GM19324 (cell line): ENCODE data around the gene AP2B1.
"Not testable (repeated sequence)": the region's sequence is repeated elsewhere in the genome, so short reads cannot be mapped to it uniquely, and the experiment has no call there.

Experiments used
- ATAC-seq: cut with Tn5 transposase; IDR thresholded peaks from one replicate; pipeline ENCODE4 v1.9.1; 2021; ENCODE audit warnings: mild to moderate bottlenecking, moderate library complexity; ENCODE audit not compliant: unreplicated experiment, low FRiP score

AP2B1 gene

DNA sequence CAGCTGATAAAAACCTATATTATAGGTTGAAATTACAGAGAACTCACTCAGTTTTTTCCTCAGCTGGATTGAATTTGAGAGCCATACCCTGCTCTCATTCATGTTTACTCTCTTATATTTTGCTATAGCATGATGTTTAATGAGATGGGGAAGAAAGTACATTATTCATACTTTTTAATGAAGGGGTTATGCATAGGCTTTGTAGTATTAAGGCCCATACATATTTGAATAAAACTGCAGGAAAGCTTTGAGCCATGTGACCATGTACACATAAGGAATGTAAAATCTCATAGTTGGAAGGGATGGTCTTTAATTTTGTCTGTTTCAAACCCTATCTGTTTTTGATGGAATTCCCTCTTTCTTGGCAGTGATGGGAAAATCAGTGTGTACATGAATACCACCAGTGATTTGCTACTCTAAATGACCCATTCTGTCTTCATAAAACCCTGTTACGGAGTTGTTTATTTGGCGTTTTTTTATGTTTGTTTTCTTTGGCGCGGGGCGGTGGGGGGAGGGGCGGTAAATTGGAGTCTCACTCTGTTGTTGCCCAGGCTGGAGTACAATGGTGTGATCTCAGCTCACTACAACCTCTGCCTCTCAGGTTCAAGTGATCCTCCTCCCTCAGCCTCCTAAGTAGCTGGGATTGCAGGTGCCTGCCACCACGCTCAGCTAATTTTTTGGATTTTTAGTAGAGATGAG, 105.5 kb downstream of the AP2B1 start:
- no peak for ATAC-seq

DNA sequence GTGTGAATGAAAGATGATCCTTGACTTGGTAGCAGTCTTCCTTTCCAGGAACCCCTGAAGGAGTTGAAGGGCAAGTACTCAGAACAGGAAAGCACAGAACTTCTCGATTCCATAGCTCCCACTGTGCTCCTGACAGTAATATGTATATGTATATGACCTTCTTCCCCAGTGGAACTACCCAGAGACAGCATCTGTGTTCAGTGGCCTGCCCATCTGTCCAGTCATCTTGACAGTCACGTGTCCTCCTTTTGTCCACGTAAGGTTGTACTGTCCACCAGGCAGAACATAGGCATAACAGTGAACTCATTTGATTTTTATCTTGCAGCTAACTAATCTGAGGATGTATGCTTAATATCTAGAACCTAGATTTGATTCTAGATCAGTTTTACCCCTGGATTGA, 106.5 kb downstream of the AP2B1 start:
- no peak for ATAC-seq

DNA sequence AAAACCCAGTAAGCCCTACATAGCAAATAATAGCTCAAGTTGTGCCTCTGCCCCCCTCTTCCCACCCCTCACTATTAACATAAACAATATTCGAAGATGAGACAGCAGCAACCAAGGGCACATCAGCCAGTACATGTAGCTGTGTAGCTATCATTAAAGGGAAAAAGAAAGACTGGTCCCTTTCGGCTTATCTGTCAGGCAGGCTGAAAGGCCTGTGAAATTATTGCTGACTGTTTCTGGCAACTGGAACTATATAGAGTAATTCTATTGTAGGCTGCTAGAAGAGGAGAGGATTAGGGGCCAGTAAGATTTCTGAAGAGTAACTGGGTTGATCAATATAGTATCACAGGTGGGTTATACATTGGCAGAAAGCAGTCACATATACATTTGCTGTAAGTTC, 107.8 kb downstream of the AP2B1 start:
- ATAC-seq: no peak

DNA sequence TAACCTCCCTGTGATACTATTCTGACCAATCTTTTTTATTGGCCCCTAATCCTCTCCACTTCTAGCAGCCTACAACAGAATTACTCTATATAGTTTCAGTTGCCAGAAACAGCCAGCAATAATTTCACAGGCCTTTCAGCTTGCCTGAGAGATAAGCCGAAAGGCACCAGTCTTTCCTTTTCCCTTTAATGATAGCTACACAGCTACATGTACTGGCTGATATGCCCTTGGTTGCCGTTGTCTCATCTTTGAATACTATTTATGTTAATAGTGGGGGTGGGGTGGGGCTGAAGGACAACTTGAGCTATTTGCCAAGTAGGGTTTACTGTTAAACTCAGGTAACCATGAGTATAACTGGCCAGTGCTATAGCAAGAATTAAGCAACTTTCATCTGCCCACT, 108.5 kb downstream of the AP2B1 start:
- no peak for ATAC-seq

DNA sequence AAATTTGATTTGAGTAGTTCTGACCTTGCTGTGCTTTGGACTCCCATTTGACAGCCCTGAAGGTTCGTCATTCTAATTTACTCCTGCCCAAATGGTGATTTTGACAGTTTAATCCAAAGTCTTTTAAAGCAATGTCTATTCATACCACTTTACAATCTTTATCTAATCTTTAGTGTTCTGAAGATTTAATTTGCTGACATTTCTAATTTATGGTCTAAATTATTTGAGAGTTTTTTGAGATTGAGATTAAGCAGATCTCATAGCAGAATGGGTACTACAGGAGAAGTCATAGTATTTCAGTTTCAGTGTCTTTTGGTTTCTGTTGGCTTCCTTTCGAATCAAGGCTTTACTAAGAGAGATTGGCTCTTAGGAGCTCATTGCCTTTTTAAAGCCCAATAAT, 111.7 kb downstream of the AP2B1 start:
- ATAC-seq: no peak

DNA sequence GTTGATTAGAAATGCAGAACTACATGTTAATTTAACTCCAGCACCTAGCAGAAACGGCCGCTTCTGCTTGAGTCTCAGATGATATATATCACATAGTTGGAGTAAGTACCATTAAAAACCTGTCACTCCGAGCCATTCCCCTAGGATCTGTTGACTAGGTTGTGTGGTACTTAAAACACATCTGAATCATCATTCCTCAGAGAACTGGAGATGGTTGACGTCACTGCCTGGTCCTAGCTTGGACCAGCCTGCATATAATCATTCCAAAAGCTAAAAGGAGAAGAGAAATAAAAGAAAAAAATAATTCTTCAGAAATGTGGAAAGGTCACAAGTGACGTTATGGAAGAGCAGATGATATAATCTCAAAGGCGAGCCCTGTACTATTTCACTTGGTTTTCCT, 113.0 kb downstream of the AP2B1 start:
- no peak for ATAC-seq

DNA sequence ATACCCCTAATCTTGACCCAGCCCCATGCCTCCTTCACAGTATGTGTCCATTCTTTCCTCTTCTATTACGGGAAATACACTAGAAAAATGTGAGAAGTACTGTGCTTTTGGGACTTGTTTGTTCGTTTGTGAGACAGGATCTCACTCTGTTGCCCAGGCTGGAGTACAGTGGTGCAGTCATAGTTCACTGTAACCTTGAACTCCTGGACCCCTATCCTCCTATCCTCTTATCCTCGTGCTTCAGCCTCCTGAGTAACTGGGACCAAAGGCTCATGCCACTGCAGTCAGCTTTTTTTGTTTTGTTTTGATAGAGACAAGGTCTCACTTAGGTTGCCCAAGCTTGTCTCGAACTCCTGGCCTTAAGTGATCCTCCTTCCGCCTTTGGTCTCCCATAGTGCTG, 114.4 kb downstream of the AP2B1 start:
- ATAC-seq: no peak

DNA sequence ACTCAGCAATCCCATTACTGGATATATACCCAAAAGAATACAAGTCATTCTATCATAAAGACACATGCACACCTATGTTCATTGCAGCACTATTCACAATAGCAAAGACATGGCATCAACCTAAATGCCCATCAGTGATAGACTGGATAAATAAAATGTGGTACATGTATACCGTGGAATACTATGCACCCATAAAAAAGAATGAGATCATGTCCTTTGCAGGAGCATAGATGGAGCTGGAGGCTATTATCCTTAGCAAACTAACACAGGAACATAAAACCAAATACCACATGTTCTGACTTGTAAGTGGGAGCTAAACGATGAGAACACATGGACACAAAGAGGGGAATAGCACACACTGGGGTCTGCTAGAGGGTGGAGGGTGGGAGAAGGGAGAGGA, 116.2 kb downstream of the AP2B1 start:
- ATAC-seq: not testable (repeated sequence)

DNA sequence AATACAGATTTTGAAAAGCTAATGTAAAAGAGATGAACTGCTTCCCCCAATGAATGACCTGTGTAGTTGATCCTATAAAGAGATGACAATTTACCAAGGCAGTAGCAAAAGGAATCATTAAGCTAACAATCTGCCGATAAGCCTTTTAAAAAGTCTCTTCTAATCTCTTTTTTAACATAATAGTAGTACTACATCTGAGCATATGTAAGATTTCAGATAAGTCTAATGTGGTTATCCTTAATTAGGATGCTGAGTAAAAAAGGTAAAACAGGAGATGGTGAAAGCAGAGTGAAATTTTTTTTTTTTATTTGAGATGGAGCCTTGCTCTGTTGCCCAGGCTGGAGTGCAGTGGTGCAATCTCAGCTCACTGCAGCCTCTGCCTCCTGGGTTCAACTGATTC, 118.1 kb downstream of the AP2B1 start:
- ATAC-seq: no peak

DNA sequence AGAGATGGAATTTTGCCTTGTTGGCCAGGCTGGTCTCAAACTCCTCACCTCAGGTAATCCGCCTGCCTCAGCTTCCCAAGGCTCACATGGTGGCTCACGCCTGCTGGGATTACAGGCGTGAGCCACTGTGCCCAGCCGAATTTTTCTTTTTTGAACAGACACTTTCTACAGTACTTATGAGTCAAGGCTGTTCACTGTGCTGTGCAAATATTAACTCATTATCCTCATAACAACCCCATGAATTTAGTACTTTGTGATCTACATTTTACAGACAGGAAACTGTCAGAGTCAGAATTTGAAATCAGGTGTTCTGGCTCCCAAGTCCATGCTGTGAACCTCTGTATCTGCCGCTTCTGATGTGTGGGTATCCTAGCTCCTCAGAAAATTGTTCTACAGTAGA, 118.6 kb downstream of the AP2B1 start:
- no peak for ATAC-seq

DNA sequence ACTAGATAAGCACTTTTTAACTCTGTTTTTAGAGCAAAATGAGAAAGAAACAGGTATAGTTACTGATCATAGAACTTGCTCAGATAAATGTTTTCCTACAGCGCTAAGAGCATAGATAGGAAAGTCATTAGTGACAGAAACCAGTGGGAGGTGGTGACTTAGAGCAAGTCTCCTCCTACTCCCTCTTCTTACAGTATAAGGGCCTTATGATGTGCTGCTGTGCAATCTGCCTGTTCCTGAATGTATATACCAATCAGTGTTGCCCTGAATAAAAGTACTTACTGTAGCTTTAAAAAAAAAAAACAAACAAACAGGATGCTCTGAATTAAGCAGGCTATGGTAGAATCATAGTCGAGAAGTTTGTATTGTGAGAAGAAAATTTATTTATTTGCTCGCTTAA, 121.0 kb downstream of the AP2B1 start:
- ATAC-seq: no peak

DNA sequence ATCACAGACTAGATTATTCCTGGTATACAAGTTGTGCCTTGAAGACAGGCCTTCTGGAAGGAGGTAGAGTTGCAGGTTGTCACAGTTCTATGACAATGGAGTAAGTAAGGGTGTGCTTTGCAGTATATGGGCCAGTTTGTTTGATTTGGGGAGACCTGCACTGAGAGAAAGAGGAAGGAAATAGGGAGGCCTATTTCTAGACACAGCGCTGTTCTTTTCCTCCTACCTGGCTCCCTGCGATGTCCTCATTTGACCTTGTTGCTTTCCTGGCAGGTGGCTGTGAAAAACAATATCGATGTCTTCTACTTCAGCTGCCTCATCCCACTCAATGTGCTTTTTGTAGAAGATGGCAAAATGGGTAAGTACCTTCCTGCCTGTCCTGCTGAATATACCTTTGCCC, 121.8 kb downstream of the AP2B1 start:
- ATAC-seq: no peak

DNA sequence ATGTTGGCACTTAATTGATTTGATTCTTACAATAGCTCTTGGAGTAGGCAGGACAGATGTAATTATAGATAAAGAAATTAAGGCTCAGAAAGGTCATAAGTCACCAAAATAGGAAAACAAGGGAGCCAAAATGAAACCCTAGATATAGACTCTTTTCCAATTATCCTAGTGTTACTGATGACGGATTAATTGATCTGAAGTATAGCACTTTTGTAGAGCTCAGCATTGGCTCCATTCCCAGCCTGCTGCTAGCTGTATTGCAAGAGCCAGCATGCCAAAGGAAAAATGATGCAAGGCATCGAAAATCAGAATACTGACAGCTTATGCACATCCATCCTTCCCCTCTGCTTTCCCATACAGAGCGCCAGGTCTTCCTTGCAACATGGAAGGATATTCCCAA, 122.8 kb downstream of the AP2B1 start:
- ATAC-seq: no peak

DNA sequence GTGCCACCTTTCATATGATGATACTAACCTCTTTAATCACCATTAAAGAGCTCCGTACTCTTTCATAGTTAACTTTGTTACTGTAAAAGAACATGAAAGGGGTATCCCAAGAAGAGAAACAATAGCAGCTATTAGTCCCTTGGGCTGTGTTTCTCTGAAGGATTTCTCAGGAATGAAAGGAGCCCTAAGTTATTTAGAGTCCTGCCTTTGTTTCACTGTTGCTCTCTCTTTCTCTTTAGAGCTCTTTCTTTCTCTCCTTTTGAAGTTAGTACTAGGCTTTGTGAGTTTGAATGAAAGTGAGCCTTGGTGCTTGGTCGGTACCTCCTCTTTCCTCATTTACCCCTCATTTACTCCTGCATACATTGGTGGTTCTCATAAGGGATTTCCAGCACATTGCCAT, 123.8 kb downstream of the AP2B1 start:
- no peak for ATAC-seq

DNA sequence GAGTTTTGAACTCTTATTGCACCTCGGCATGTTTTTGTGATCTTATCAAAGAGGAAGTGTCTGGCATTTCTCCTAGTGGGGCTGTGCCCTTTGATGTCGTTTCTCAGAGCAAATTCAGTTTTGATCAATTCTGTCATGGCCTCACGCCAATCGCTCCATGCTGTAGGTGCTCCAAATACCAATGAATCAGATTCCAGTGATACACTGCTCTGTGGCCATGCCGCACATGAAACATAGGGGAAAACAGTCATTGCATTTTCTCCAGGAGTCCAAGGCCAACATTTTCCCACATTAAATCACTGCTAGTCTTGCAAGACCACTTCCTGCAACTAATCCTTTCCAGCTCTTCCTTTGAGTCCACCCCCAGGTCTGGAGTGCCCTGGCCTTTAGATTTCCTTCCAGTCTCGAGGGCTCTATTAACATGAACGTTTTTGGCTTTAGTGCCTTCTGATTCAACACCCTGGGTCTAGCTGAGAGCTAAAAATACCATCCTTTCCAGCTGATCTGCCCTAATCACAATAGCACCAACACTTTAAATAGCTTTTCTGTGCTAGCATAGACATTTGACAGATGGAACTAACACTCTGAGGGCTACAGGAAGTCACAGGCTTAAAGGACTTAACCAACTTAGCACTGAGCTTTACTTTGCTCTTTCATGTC, 126.1 kb downstream of the AP2B1 start:
- ATAC-seq: no peak

DNA sequence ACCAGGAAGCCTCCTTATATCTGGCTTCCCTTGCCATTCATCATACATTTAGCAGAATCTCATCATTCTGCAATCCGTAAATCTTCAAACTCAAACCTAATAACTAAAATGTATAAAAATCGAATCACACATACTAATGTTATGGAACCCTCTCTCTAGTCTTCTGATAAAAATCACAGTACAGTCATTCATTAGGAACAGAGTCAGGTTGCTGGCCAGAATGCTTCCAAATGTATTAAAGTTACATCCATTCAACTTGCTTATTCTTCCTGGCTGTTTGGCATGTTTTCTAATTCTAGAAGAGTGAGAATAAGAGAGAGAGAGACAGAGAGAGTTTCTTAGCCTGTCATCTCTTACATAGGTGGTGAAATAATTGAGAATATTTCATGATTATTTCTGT, 127.9 kb downstream of the AP2B1 start:
- ATAC-seq: no peak

DNA sequence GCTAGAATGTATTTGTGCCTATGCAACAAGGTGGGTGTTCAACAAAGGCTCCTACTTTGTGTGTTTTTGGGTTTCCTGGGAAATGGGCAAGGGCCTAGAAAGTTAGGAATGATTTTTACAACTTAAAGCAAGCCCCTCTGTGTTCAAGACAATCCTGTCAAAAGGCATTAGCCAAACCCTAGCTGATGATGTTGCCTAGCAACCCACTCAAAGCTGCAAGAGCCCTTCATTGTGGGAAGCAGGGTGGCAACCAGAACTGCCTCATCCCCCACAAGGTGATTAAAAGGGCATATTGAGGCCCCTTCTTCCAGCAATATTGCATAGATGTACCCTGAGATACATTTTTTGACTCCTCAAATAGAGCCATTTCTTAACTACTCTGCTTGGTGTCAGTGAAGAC, 128.3 kb downstream of the AP2B1 start:
- no peak for ATAC-seq

DNA sequence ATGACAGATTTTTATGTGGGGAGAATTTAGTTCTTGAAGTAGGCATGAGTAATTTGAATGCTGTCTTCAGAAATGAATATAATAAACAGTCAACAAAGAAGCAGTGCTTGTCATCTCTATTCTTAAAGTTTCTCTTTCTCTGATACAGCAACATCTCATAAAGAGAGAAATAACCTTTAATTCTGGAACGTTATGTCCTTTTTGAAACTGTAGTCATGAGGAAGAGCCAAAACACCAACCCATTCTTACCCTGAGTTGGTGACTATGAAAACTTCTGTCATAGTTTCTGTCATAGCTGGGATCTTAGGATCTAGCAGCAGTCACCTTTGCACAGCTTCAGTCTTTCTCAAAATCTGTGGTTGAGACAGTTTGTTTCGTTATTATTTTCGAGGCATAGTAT, 129.1 kb downstream of the AP2B1 start:
- ATAC-seq: no peak

DNA sequence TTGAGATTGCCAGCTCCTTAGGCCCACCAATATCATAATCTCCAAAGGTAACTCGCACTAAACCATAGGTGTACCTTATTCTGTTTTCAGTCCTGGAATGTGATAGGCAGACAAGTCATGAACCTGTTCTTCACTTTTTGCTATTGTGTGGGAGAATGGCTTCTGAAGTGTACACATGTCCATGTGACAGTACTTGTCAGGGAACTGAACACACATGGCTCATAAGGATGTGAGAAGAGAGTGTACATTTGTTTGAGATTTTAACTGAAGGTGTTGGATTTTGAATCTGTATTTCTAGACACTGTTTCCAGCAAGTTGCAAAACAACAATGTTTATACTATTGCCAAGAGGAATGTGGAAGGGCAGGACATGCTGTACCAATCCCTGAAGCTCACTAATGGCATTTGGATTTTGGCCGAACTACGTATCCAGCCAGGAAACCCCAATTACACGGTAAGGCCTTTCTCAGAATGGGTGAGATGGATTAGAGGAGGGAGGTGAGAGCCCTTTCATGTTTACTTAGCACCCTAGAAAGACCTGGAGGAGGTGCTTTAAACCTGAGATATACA, 129.9 kb downstream of the AP2B1 start:
- ATAC-seq: no peak

DNA sequence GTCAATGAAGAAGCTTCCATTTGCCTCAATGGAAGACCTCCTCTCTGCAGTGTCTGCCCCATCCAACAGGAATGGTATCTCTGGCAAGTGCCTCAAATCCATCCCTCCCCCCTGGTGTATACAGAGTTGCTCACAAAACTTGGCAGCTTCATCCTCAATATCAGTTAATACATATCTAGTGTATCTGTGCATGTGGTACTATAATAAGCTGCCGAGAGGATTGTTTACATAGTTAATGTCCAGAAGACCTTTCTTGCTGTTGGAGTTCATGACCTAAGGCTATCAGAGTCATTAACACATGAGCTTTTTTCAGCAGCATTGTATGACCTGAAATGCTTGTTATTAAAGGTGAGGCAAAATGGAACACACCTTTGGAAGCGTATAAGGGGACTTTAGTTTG, 130.4 kb downstream of the AP2B1 start:
- no peak for ATAC-seq

DNA sequence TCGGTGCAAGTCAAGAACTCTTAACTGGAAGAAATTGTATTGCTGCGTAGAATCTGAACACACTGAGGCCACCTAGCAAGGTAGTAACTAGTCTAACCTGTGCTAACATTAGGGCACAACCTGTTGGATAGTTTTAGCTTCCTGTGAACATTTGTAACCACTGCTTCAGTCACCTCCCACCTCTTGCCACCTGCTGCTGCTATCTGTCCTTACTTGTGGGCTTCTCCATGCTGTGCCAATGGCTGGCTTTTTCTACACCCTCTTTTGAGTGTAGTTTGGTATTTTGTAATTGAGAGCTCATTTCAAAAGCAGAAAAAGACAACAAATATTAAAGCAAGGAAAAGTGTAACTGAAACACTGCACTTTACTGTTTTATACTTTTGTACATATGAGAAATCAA, 136.6 kb downstream of the AP2B1 start:
- ATAC-seq: no peak

DNA sequence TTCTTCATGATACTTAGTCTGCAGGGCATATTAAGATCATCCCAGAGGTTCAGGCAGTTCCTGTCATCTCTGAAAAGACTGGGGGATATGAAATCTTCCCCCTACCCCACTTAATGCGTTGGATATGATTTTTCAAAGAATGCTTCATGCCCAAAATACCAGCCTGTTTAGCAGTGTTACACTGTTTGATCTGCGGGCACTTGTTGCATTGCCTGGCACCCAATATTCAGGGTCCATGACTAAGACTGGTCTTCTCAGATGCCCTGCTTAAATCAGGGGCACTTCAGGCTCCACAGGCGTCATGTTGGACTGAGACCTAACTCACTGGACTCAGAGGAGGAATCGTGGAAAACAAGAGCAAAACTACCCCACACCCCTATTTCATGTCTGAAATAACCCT, 137.9 kb downstream of the AP2B1 start:
- no peak for ATAC-seq
